ENCODE results near the gene TNP2. TPM values are rescaled to one million over a fixed set of nuclear protein-coding genes. Genes with fewer than 3 reads are reported as not detected.

TNP2 gene
- total RNA-seq, 1 donor from 2014 or later, result not detected

- no peak for ATAC-seq
- DNase-seq (ENCODE audit: low spot score), result no peak
- intact Hi-C loops (cut with DNase I), result no loop called here
Measured at GRCh38 chr16:11280616-11281522, 11.7 kb upstream of the TNP2 start, which contains the start of gene PRM1. PRM1 (minus strand) TSS chr16:11281330; CDS start chr16:11281238, 92 bp downstream.

GRCh38 chr16:11278681-11279628 lies 9.8 kb upstream of the TNP2 start:
- intact Hi-C loops (cut with DNase I), result no loop called here
- no peak for DNase-seq (ENCODE audit: low spot score)
- ATAC-seq, result no peak

DNA sequence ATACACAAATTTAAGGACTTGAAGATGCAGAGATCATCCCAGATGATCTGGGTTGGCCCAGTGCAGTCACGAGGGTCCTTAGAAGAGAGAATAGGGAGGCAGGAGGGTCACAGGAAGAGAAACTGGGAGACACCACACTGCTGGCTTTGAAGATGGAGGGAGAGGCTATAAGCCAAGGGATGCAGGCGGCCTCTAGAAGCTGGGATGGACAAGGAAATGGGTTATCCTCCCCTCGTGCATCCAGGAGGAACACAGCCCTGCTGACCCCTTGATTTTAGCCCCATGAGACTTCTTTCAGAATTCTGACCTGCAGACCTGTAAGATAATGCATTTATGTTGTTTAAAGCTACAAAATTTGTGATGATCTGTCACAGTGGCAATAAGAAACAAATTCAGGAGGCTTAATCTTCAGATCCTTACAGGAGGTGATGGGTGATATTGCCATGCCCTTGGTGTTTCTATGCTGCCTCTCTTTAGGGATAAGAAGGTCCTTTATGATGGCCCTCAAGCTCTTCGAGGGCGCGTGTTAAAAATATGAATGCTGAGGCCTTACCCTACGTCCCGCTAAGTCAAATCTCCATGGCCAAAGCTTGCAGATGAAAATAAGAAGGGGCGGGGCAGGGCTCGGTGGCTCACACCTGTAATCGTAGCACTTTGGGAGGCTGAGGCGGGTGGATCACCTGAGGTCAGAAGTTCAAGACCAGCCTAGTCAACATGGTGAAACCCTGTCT lies 8.6 kb upstream of the TNP2 start:
- no peak for ATAC-seq
- intact Hi-C loops (cut with DNase I), result no loop called here

DNA sequence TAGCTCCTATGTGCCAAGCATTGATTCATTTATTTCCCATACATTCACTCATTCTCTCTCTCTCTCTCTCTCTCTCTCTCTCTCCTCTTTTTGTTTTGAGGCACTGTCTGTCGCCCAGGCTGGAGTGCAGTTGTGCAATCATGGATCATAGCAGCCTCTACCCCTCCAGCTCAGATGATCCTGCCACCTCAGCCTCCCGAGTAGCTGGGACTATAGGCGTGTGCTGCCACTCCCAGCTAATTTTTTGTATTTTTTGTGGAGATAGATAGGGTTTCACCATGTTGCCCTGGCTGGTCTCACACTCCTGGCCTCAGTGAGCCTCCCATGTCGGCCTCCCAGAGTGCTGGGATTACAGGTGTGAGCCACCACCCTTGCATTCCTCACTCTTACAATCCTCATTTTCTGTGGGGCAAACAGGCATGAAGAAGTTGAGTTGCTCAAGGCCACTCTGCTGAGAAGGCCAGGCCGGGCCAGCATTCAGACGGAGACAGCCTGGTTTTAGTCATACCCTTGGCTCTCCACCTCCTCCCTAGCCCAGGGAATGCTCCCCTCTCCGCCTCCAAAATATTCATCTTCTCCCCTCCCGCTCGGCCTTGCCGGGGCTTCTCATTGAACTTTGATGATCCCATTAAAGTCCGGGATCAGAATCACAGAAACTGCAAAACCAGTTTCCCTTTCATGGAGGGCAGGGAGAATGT lies 7.9 kb upstream of the TNP2 start:
- DNase-seq (ENCODE audit: low spot score), result no peak
- intact Hi-C loops (cut with DNase I), result no loop called here
- no peak for ATAC-seq

More for the DNA sequence above, 8.6 kb upstream of the TNP2 start:
- DNase-seq (ENCODE audit: low spot score), result no peak

GRCh38 chr16:11276143-11276895 lies 7.2 kb upstream of the TNP2 start, which contains the start of gene PRM2:
PRM2 (minus strand) TSS chr16:11276480; CDS start chr16:11276370, 110 bp downstream.
- no peak for DNase-seq (ENCODE audit: low spot score)
- ATAC-seq, result no peak
- intact Hi-C loops (cut with DNase I), result no loop called here

DNA sequence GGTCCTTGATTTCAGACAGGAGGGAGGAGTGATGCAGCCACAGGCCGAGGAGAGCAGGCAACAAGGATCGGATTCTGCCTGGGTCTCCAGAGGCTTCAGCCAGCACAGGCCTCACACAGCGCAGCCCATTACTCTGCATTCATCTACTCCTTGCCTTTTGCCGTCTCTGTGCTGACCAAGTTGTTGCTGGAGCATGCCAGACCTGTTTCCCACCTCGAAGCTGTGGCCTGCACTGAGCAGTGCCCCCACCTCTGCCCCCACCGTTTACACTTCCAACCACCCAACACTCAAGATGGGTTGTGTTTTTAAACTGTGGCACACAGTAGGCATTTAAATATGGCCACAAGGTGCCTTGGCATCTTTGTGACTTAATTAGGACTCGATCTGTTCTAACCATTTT lies 5.8 kb upstream of the TNP2 start:
- intact Hi-C loops (cut with DNase I), result no loop called here
- no peak for DNase-seq (ENCODE audit: low spot score)
- ATAC-seq, result no peak

DNA sequence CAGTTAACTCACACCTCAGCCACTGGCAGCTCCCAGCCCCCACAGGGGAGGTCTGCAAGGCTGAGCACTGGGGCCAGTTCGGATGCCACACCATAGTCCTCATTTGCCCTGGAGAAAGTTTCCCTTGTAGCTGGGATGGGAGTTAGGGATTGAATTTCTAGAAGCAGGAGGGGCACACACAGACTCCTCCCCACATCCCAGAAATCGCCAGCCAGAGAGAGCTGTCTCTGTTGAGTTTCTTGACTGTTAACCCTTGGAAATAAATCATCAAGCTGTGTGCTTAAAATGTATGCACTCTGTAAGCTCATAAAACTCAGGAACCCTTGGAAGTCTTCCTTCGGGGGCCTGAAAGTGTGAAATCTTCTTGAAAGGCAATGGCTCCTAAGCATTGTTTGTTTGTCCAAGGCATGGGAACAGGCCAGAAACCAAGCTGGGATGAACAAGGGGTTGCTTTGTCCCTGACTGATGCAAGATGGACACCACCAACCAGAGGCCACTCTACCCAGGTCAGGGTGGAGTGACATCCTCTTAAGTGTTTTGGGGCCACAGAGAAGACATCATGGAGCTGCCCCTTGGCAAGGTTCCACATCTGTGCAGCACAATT lies 4.7 kb upstream of the TNP2 start:
- no peak for DNase-seq (ENCODE audit: low spot score)
- peak; percentile 48 for ATAC-seq
- intact Hi-C loops (cut with DNase I), result no loop called here

GRCh38 chr16:11272921-11273720 lies 4.0 kb upstream of the TNP2 start, which contains the start of gene PRM3:
PRM3 (minus strand) TSS chr16:11273629; CDS start chr16:11273595, 34 bp downstream.
- ATAC-seq (no peak), DNase-seq (ENCODE audit: low spot score) (no peak)
- intact Hi-C loops (cut with DNase I), result no loop called here

- peak; percentile 19 for ATAC-seq
- no peak for DNase-seq (ENCODE audit: low spot score)
- intact Hi-C loops (cut with DNase I), result no loop called here
Measured at GRCh38 chr16:11272484-11272883, 3.4 kb upstream of the TNP2 start.

DNA sequence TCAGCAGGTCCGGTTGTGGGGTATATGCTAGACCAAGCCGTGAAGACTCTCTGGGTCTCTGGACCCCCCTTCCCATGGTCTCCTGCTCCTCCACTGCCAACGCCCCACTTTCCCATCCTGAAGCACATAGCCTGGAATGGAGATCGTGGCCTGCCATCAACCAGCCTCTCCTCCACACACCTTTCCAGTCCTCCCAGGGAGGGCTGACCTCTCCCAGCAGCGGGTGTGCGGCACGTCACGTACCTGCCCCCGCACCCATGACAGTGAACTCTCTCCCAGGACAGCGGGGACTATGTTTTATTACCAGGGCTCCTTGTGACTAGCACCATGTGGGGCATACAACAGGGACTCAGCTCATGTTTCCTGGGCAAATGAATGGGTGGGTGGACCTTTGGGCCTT lies 2.5 kb upstream of the TNP2 start:
- intact Hi-C loops (cut with DNase I), result no loop called here
- DNase-seq (ENCODE audit: low spot score) (no peak), ATAC-seq (no peak)

DNA sequence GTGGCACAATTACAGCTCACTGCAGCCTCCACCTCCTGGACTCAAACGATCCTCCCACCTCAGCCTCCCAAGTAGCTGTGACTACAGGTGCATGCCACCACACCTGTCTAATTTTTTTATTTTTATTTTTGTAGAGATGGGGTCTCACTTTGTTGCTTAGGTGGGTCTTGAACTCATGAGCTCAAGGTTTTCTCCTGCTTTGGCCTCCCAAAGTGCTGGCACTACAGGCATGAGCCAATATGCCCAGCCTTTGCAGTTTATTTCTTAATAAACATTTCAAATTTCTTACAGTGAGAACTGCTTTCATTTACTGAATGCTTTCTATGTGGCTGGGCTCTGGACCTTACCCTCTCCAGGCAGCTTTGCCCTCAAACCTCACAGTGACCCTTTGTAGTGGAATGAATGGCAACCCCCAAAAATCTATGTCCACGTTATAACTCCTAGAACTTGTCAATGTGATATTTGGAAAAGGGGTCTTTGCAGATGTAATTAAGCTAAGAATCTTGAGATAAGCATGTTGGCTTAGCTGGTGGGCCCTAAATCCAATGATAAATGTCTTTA lies 1.6 kb upstream of the TNP2 start:
- ATAC-seq (no peak), DNase-seq (ENCODE audit: low spot score) (no peak)
- intact Hi-C loops (cut with DNase I), result no loop called here

GRCh38 chr16:11265124-11265523 lies 4.0 kb downstream of the TNP2 start:
- intact Hi-C loops (cut with DNase I), result no loop called here
- no peak for ATAC-seq
- DNase-seq (ENCODE audit: low spot score), result no peak

GRCh38 chr16:11264155-11264832 lies 4.8 kb downstream of the TNP2 start:
- ATAC-seq (no peak), DNase-seq (ENCODE audit: low spot score) (no peak)

DNA sequence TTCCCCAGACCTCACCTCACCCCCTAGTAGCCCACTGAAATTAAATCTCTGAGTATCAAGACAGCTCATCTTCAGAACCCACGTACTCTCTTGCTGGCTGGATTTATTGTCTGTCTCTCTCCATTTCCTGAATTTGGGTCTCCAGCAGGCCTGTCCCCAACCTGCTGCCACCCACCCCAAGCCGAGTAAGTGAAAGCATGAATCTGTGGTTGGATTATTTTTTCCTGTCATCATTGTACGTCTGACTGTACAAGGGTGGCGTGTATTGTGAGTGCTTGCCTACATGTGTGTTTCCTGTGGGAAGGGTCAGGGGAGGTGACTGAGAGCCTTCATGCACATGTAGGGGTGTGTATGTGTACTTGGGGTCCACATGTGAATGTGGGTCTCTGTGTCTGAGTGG lies 5.4 kb downstream of the TNP2 start:
- intact Hi-C loops (cut with DNase I), result no loop called here
- ATAC-seq (no peak), DNase-seq (ENCODE audit: low spot score) (no peak)

More at GRCh38 chr16:11264155-11264832, 4.8 kb downstream of the TNP2 start:
- intact Hi-C loops (cut with DNase I), result no loop called here

GRCh38 chr16:11262915-11263314 lies 6.2 kb downstream of the TNP2 start:
- DNase-seq (ENCODE audit: low spot score), result no peak
- intact Hi-C loops (cut with DNase I), result no loop called here
- no peak for ATAC-seq

DNA sequence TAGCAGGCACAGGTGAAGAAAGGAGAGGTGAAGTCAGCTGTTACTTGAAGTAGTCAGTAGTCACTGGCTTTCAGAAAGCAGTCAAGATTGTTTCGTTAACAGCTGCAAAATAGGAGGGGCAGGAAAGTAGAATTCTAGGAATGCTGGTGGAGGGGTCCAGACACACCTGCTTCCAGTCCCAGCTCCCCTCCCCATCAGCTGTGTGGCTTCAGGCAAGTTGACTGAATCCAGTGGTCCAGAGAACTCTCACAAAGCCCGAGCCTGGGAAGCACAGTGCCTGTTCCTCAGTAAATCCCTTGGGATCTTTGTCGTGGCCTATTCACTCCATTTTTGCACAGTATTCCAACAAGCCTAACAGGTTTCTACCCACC lies 8.5 kb downstream of the TNP2 start:
- no peak for ATAC-seq

More for the DNA sequence above, 8.5 kb downstream of the TNP2 start:
- intact Hi-C loops (cut with DNase I), result no loop called here
- DNase-seq (ENCODE audit: low spot score), result no peak

All from sciatic nerve (tissue), 2 donors.